DND-41 (cell line): Measurements from ENCODE around the gene VPS11.

Source experiments
- EZH2 ChIP-seq: IDR thresholded peaks from 3 replicates; pipeline ENCODE4 v1.6.1; 2012; ENCODE audit warnings: borderline replicate concordance, low read depth, mild to moderate bottlenecking, moderate library complexity, low read length, inconsistent platforms; ENCODE audit not compliant: severe bottlenecking
- TF ChIP-seq, protein P1 (sequence below): IDR thresholded peaks from 2 replicates; pipeline ENCODE4 v1.5.1; 2012; ENCODE audit warnings: borderline replicate concordance, low read length, moderate library complexity, mild to moderate bottlenecking; ENCODE audit not compliant: poor library complexity, severe bottlenecking; ENCODE audit errors: extremely low read depth

GRCh38 chr11:119117004-119117706 is 49.5 kb downstream of the VPS11 start:
- TF ChIP-seq, protein P1, sequence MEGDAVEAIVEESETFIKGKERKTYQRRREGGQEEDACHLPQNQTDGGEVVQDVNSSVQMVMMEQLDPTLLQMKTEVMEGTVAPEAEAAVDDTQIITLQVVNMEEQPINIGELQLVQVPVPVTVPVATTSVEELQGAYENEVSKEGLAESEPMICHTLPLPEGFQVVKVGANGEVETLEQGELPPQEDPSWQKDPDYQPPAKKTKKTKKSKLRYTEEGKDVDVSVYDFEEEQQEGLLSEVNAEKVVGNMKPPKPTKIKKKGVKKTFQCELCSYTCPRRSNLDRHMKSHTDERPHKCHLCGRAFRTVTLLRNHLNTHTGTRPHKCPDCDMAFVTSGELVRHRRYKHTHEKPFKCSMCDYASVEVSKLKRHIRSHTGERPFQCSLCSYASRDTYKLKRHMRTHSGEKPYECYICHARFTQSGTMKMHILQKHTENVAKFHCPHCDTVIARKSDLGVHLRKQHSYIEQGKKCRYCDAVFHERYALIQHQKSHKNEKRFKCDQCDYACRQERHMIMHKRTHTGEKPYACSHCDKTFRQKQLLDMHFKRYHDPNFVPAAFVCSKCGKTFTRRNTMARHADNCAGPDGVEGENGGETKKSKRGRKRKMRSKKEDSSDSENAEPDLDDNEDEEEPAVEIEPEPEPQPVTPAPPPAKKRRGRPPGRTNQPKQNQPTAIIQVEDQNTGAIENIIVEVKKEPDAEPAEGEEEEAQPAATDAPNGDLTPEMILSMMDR = no peak
- TF ChIP-seq EZH2 = no peak
